KMS-11 (cell line): ENCODE measurements around the gene ANKRD44.

Source experiments
- H2AFZ ChIP-seq: fragments of 200-600 bp; sonication (generic); 2 replicates; pipeline ENCODE4 v1.6.1; 2016; ENCODE audit warnings: antibody characterized with exemption, mixed run types, low read depth
- H3K27ac ChIP-seq: fragments of 200-600 bp; sonication (generic); 2 replicates; pipeline ENCODE4 v1.6.1; 2016; ENCODE audit warnings: mild to moderate bottlenecking, mixed run types
- H3K27me3 ChIP-seq: fragments of 200-600 bp; sonication (generic); 2 replicates; pipeline ENCODE4 v1.6.1; 2017; ENCODE audit warnings: mild to moderate bottlenecking, low read depth, mixed run types, moderate library complexity; ENCODE audit not compliant: insufficient read depth
- H3K36me3 ChIP-seq: fragments of 200-600 bp; sonication (generic); 2 replicates; pipeline ENCODE4 v1.6.1; 2017; ENCODE audit warnings: mild to moderate bottlenecking, mixed run types; ENCODE audit not compliant: insufficient read depth
- H3K4me1 ChIP-seq: fragments of 200-600 bp; sonication (generic); 2 replicates; pipeline ENCODE4 v1.6.1; 2016; ENCODE audit warnings: mild to moderate bottlenecking, low read depth, mixed run types; ENCODE audit not compliant: poor library complexity, severe bottlenecking
- H3K4me2 ChIP-seq: fragments of 200-600 bp; sonication (generic); 2 replicates; pipeline ENCODE4 v1.7.0; 2016; ENCODE audit warnings: mild to moderate bottlenecking, mixed run types
- H3K4me3 ChIP-seq: fragments of 200-600 bp; sonication (generic); IDR thresholded peaks from 2 replicates; pipeline ENCODE4 v1.6.1; 2017; ENCODE audit warnings: low read depth, low read length, mixed read lengths; ENCODE audit not compliant: insufficient read depth
- H3K79me2 ChIP-seq: fragments of 200-600 bp; sonication (generic); 2 replicates; pipeline ENCODE4 v1.6.1; 2016; ENCODE audit warnings: low read depth, mixed run types; ENCODE audit not compliant: insufficient read depth
- H3K9ac ChIP-seq: fragments of 200-600 bp; sonication (generic); 2 replicates; pipeline ENCODE4 v1.6.1; 2016; ENCODE audit warnings: mild to moderate bottlenecking, mixed run types
- H4K20me1 ChIP-seq: fragments of 200-600 bp; sonication (generic); 2 replicates; pipeline ENCODE4 v1.6.1; 2016; ENCODE audit warnings: mild to moderate bottlenecking, mixed run types; ENCODE audit not compliant: insufficient read depth
- CTCF ChIP-seq: fragments of 200-600 bp; sonication (generic); conservative IDR thresholded peaks from 2 replicates; pipeline ENCODE4 v1.6.1; 2017; ENCODE audit warnings: low read depth, mild to moderate bottlenecking, antibody characterized with exemption, low read length, moderate library complexity, mixed read lengths

The ANKRD44 gene

GRCh38 chr2:197197895-197198311, 112.7 kb downstream of the ANKRD44 start:
- H3K27me3 ChIP-seq = no peaks in the 10 kb centered on the region
- H3K79me2 ChIP-seq = no peaks in the 10 kb centered on the region
- no peak overlapping the region for H3K4me3 ChIP-seq
- peaks cover 17% of the 10 kb centered on the region for H3K4me1 ChIP-seq
- no peaks in the 10 kb centered on the region for H3K36me3 ChIP-seq
- no peak overlapping the region for H3K27ac ChIP-seq
- peak overlapping the region; percentile 45; the same call in 1 of the 2 replicates for H2AFZ ChIP-seq
- no peak overlapping the region for H3K9ac ChIP-seq
- peak overlapping the region; percentile 69 for H3K4me2 ChIP-seq
- no peaks in the 10 kb centered on the region for H4K20me1 ChIP-seq
- TF ChIP-seq CTCF = no peak

GRCh38 chr2:197196541-197197180, 113.9 kb downstream of the ANKRD44 start:
- peaks cover 22% of the 10 kb centered on the region for H3K4me1 ChIP-seq
- H3K36me3 ChIP-seq = no peaks in the 10 kb centered on the region
- H2AFZ ChIP-seq = no peak overlapping the region
- no peak overlapping the region for H3K27ac ChIP-seq
- no peak overlapping the region for H3K4me2 ChIP-seq
- TF ChIP-seq CTCF = no peak
- H4K20me1 ChIP-seq = no peaks in the 10 kb centered on the region
- H3K27me3 ChIP-seq = no peaks in the 10 kb centered on the region
- H3K4me3 ChIP-seq = no peak overlapping the region
- H3K9ac ChIP-seq = no peak overlapping the region
- H3K79me2 ChIP-seq = no peaks in the 10 kb centered on the region

GRCh38 chr2:197195518-197195917, 115.1 kb downstream of the ANKRD44 start:
- Histone ChIP-seq H3K27ac (no peak overlapping the region), H3K9ac (no peak overlapping the region), H3K4me1 (peaks cover 27% of the 10 kb centered on the region), H3K4me3 (no peak overlapping the region), H3K36me3 (no peaks in the 10 kb centered on the region), H2AFZ (no peak overlapping the region), H3K27me3 (no peaks in the 10 kb centered on the region), H3K4me2 (no peak overlapping the region), H4K20me1 (no peaks in the 10 kb centered on the region), H3K79me2 (no peaks in the 10 kb centered on the region)
- no peak for TF ChIP-seq CTCF

GRCh38 chr2:197191940-197192322, 118.6 kb downstream of the ANKRD44 start:
- no peak for TF ChIP-seq CTCF
- Histone ChIP-seq H4K20me1 (no peaks in the 10 kb centered on the region), H3K4me2 (no peak overlapping the region)

More at GRCh38 chr2:197191940-197192322, 118.6 kb downstream of the ANKRD44 start:
- Histone ChIP-seq H2AFZ (no peak overlapping the region), H3K27me3 (no peaks in the 10 kb centered on the region), H3K27ac (no peak overlapping the region), H3K4me3 (no peak overlapping the region), H3K36me3 (no peaks in the 10 kb centered on the region), H3K4me1 (peaks cover 10% of the 10 kb centered on the region), H3K9ac (no peak overlapping the region), H3K79me2 (no peaks in the 10 kb centered on the region)
